GM21528 (cell line): ENCODE data around the gene JMJD1C.
A peak's percentile ranks its signal among the peaks of the same experiment; 100 is the strongest.

ENCODE experiments used
- ATAC-seq: cut with Tn5 transposase; IDR thresholded peaks from one replicate; pipeline ENCODE4 v1.9.1; 2021; ENCODE audit warnings: mild to moderate bottlenecking, moderate library complexity; ENCODE audit not compliant: unreplicated experiment, low FRiP score

JMJD1C gene

DNA sequence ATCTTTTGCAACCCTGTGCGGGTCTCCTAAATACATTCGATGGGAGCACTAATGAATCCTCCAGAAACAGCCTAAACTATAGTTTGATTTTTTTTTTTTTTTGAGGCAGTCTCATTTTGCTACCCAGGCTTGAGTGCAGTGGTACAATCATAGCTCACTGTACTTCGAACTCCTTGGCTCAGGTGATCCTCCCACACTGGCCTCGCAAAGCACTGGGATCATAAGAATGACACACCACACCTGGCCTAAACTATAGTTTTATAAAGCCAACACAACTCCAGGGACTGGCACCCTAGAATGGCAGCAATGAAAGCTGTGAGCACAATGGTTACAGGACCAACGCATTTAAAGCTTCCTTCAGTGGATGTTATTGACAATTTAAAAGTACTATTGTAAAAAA lies 14.5 kb upstream of the JMJD1C start:
- no peak for ATAC-seq

DNA sequence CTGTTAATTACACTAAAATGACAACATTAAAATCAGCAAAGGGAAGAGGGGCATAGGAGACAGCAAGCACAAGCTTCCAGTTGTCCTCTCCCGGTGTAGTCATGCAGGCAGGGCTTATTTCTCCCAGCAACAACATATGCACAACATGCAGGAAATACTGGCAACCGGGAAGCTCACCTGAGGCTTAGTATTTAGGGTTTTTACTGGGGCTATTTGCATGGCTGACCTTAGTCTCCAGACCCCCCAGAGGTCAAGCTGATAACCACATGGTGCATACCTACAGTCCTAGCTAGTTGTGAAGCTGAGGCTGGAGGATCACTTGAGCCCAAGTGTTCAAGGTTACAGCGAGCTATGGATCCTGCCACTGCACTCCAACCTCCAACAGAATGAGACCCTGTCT lies 12.8 kb upstream of the JMJD1C start:
- ATAC-seq = no peak

DNA sequence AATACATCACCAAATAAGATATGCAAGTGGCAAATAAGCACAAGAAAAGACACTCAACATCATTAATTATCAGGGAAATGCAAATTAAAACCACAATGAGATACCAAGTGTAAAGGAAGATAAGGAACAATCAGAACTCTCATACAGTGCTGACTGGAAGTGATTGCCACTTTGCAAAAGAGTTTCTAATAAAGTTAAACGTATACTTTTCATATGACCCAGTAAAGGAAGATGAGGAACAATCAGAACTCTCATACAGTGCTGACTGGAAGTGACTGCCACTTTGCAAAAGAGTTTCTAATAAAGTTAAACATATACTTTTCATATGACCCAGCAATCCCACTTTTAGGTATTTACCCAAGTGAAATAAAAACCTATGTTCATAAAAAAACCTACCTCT lies 12.2 kb upstream of the JMJD1C start:
- ATAC-seq = no peak

DNA sequence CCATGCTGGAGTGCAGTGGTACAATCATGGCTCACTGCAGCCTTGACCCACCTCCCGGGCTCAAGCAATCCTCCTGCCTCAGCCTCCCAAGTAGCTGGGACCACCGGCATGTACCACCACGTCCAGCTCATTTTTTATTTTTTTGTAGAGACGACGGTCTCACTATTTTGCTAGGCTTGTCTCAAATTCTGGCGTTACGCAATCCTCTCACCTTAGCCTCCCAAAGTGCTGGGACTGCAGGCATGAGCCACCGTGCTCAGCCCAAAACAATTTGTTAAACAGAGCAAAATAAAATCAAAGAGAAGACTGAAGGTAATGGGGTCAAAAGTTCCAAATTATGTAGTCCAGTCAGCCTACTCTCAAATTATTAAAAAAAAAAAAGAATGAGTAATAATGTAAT lies 8.7 kb upstream of the JMJD1C start:
- ATAC-seq = no peak

DNA sequence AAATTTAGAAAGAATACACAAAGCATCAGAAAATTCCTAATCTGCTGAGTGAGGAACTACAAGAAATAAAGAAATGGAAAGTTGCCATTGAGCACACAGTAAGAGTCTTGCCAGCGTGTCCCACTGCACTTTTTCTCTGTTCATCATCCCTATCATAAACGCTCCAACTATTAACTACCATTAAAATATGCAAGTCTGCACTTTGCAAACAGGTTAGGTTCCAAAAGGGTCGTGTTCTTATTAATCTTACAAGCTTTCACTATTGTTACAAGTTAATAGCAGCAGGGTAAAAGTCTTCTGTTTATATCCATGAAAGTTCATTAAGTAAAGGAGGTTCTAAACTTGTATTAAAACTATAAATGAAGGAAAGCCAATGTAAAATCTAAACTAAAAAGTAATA lies 5.2 kb upstream of the JMJD1C start:
- no peak for ATAC-seq

DNA sequence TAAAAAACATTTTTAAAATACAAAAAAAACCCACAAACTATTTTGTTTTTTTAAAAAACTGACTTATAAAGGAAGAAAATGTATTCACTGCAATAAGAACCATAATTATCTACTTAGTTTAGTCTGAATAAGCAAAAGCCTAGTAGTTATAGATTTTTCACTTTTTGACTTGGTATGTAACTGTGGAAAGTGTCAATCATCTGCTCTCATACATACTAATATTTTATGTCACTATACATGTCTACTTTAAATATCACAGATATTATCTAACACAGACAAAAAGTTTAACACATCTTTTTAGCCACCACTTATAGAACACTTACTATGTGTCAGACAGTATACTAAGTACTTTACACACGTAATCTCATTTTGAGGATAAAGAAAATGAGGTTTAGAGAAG lies 3.2 kb upstream of the JMJD1C start:
- ATAC-seq = no peak

DNA sequence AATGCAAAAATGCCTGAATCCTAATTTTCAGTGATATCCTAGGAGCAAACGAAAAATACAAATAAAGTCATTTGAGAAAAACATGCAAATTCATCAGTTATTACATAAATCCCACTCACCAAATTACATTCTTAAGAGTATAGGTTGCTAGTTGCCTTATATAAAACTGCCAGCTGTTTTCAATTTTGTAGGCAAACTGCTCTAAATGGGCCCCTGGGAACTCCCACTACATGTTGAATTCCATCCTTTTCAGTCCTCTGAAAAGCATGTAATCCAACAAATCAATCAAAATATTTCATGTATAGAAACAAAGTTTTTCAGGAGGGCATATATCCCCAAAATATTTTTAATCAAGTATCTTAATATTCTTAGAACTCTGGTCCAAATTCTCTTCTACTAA lies 2.1 kb upstream of the JMJD1C start:
- no peak for ATAC-seq

DNA sequence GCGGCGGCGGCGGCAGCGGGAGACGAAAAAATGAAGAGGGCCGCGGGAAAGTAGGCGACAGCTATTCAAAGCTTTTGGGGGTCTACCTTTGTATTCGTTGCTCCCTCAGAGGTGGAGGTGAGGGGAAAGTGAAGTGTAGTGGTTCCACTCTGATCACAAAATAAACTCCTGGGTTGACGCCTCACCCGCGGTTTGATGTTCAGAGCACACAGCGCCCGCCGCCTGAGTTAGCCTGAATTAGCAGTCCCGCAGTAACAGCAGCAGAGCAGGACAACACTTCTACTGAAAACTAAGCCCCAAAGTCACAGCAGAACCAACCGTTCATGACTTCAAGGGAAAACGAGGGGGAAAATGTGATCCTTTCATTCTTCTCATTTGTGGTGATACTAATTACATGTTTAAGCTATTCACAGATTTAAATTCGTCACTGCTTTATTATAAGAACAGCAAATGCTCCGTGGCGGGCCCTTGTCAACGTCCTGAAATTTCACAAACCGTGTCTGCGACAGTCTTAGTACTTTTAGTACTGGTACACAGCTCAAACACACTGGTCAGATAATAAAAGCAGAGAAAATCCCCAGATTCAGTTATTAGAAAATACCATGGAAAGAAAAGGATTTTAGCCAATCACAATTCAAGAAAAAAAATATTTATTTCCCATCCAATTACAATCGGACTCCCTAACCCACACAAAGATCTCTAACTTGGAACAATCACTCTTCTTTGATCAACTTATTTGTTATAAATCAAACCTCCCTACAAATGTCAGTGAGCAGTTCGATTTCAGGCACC lies 563 bp upstream of the JMJD1C start:
- peak; percentile 35 for ATAC-seq

DNA sequence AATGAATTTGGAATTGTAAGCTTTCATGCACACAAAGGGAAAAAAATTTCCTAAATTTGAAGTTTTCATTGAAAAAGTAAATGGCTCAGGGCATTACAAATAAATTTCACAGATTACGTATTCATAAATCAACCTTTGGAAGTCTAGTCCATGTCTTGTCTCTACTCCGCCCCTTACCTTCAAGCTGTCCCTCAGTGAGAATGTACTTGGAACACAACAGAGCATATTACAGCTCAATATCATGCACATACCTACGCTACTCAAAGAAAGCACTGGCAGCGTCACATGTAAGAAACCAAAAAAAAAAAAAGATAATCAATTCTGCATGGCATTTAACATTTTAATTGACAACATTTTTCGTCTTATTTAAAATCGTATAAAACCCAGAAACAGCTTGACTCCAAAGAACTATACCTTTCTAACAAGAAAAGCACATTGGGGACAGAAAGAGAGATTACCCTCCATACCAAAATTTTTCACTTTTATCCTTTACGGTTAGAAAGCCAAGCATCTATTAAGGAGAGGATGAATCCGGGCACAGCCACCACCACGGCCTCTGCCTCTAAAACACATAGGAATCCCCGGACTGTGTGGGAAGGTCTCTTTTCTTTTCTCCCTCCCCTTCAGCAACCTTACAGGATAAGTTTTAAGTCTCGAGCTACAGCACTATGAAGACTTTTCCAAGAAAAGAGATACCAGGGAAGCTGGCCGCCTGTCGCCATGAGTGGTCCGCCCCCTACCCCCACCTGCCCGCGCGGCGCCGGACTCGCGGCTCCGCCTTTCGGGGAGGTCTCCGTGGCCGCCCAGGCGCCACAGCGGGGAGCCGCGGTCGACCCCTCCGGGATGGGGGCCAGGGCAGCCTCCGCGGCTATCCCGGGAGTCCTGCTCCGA lies 1.1 kb downstream of the JMJD1C start:
- peak; percentile 51 for ATAC-seq

DNA sequence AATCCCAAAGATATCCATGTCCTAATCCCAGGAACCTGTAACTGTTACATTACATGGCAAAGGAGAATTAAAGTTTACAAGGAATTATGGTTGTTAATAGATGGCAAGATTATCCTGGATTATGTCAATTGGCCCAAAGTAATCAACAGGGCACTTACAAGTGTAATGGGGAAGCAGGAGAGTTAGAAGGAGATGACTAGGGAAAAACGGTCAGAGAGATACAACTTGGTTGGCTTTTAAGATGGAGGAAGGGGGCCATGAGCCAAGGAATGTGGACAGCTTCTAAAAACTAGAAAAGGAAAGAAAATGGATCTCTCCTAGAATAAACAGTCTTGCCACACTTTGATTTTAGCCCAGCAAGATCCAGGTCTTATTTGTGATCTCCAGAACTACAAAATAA lies 3.3 kb downstream of the JMJD1C start:
- ATAC-seq = no peak

DNA sequence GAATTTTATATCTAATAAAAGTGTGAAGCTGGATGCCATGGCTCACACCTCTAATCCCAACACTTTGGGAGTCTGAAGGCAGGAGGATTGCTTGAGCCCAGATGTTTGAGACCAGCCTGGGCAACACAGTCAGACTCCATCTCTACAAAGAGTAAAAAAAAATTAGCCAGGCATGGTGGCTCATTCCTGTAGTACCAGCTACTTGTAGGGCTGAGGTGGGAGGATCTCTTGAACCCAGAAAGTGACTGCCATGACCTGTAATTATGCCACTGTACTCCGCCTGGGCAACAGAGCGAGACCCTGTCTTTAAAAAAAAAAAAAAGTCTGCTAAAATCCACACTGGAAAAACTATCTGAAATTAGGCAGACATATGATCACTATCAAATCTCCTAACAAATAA lies 7.6 kb downstream of the JMJD1C start:
- ATAC-seq = no peak

DNA sequence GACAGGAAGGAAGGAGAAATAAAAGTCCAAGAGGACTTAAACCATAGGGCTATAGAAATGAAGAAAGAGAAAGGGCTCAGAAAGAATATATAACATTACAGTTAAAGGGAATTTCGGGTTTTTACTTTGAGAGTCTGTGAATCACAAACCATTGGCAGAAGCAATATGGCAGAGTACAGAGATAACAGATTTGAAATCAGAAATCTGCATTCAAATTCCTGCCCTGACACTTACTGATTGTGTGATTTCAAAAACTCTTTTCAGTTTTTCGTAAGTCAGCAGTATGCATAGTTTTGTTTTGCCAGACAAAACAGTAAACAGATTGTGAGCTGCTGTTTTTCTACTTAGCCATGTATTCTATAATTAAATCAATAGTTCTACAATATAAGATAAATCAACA lies 8.2 kb downstream of the JMJD1C start:
- no peak for ATAC-seq

DNA sequence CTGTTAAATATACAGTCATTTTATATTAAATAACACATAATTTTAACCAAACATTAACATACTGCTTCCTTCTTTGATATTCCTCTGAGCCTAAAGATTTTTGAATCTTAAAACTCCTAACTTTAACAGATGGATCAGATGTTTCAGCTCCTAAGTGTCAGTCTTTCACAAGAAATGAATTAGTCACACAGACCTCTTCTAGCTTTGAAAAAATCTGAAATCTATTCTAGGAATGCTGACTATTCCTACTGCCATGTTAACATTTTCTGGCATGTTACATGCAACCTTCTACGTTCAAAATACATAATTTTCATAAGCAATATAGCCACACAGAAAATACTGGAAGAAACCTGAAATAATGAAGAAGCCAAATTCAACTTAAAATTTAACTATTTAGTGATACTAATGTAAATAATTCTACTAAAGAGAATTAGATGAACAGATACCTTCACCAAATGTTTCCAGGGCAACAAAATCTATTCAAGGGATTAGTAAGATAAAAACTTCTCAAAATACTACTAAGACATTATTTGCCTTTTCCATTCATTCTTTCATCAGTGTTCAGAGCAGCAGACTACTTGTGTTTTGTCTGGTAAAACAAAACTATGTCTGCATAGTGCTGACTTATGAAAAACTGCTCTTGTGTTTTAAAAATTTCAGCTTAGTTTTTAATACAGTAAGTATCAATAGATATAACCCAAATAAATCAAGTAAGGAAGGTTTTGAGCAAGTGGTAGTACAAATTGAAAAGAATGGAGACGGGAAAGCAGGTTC lies 9.2 kb downstream of the JMJD1C start:
- no peak for ATAC-seq

DNA sequence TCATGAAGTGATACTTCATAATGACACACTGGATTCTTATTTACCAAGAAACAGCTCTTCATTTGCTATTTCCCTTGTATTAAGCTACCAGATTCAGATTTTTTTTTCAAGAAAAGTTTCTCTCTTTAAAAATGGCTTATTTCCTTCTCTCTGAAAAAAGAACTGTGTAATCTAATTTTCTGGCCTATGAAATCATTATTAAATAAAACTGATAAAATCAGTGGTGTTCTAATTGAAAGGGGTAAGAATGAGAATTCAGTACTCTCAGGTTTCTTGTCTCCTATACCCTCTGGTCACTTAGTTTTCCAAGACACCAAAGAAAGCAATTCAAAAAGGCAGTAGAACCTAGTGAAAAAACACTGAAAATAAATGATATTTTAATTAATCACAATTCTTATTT lies 10.3 kb downstream of the JMJD1C start:
- ATAC-seq = no peak

DNA sequence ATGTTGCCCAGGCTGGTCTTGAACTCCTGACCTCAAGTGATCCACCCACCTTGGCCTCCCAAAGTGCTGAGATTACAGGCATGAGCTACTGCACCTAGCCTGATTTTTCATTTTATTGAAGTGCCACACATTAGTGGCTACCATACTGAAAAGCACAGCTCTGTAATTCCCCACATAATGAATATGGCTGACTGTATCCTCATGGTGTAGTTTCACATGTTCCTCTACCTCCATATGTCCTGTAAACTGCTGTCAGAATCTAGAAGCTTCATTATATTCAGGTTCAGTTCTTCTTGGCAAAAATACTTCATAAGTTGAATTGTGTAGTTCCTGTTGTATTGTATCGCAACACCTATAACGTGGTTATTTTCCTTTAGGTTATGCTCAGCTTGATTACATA lies 11.1 kb downstream of the JMJD1C start:
- no peak for ATAC-seq

DNA sequence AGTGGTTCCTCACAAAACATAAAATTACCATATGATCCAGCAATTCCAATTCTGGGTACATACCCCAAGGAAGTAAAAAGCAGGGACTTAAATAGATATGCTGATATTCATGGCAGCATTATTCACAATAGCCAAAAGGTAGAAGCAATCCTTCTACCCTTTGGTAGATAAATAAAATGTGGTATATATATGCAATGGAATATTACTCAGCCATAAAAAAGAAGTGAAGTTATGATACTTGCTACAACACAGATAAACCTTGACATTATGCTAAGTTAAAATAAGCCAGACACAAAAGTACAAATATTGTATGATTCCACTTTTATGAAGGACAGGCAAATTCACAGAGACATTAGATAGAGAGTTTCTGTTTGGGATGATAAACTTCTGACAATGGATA lies 13.3 kb downstream of the JMJD1C start:
- no peak for ATAC-seq

DNA sequence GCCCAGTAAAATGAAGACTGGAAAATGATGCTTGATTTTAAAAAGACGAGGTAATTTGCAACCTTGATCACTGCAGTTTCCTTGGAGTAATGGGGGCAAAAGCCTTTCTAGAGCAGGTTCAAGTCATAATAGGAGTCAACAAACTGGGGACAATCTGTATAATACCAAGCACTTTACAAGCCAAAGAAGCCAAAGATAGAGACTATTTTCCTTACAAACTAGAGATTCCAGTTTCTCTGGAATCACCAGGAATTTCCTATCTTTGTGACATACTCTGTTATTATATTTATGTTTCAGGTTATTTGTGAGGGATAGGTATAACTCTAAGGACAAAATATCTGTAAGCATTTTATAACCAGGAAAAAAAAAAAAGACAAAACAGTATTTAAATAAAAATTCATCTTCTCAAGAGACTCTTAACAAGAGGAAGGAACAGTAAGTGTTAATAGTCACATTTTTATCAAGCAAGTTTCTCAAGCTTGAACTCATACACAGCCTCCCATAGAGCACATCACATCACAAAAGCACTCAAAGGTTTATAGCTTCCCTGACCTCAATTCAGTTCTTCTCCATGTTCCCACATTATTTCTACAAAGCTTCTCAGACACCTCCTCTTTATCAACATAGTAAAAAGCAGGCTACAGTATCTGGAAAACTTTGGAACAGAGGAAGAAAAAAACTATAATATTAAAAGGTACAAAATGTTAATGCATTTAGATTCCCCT lies 18.9 kb downstream of the JMJD1C start:
- no peak for ATAC-seq

DNA sequence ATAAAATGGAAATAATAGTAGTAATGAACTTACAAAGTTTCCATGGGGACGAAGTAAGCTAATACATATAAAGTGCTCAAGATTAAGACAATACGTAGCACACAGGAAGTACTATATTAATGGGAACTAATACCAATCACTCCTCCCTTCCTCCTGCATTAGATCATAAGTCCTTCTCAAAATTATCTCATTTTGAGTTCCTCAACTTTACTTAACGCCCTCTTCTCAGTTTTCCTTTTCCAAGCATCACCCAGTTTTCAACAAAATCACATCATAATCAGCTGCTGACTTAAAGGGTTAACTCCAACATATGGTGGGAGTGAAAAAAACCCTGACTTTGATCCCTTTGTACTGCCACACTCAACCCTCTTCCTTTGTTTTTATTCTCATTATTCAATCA lies 24.4 kb downstream of the JMJD1C start:
- ATAC-seq = no peak

DNA sequence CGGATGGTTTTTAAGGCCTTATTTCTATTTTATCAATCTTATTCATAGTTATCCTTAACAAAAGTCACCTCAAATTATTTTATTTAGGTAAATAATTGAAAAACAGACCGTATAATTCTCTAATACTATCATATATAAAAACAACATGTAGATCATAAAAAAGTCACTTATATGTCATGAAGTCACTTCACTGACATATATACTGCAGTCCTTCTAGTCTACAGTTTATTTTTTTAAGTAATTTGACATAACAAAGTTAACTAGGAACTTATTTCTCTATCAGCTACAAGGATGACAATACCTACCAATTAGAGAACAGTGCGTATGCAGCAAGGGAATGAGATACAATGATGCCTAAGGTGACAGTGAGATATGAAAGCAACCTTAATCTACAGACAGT lies 26.2 kb downstream of the JMJD1C start:
- ATAC-seq = no peak
